Activated CD8-positive, alpha-beta memory T cell treated with anti-CD3 and anti-CD28 coated beads, Interleukin-2, amount 10 ng/mL, durations not matched to agents 7 days and 5 days (primary cell): Measurements from ENCODE around the gene ATP2A3. TPM values are rescaled to one million over a fixed set of nuclear protein-coding genes. Genes with fewer than 3 reads are reported as not detected.
A peak's percentile ranks its signal among the peaks of the same experiment; 100 is the strongest.

Source experiments
- ATAC-seq: fragments of 150-1000 bp; cut with Tn5 transposase; one replicate; pipeline ENCODE4 v1.10.0; 2021; ENCODE audit warnings: moderate library complexity
- CTCF ChIA-PET: fragments of 350-600 bp; sonication (Branson Sonifier 250); formaldehyde crosslinking; loops from one replicate; lab custom pipeline; 2021; ENCODE audit warnings: antibody characterized with exemption; lab: Charles Lee
- DNase-seq: peaks from one replicate; pipeline ENCODE4 v3.0.0-alpha.2; 2020
- H3K27ac Mint-ChIP-seq: one replicate; pipeline ENCODE4 v1.8.0; 2021; ENCODE audit warnings: mild to moderate bottlenecking, mixed read lengths
- H3K27me3 Mint-ChIP-seq: one replicate; pipeline ENCODE4 v1.8.0; 2021; ENCODE audit warnings: mixed read lengths
- H3K36me3 Mint-ChIP-seq: one replicate; pipeline ENCODE4 v1.8.0; 2021; ENCODE audit warnings: mild to moderate bottlenecking, mixed read lengths
- H3K4me1 Mint-ChIP-seq: one replicate; pipeline ENCODE4 v1.8.0; 2021; ENCODE audit warnings: mixed read lengths
- H3K4me3 Mint-ChIP-seq: one replicate; pipeline ENCODE4 v1.8.0; 2021; ENCODE audit warnings: mild to moderate bottlenecking, moderate library complexity, mixed read lengths
- H3K9me3 Mint-ChIP-seq: one replicate; pipeline ENCODE4 v1.8.0; 2022; ENCODE audit warnings: low read depth, mixed read lengths
- total RNA-seq, 2 experiments: library from RNA; stranded (reverse); gene quantifications; one replicate each; pipeline ENCODE4 v1.2.3, GENCODE V29; 2021

Gene ATP2A3
- total RNA-seq, 2 experiments from 2014 or later = 264 to 377 TPM

DNA sequence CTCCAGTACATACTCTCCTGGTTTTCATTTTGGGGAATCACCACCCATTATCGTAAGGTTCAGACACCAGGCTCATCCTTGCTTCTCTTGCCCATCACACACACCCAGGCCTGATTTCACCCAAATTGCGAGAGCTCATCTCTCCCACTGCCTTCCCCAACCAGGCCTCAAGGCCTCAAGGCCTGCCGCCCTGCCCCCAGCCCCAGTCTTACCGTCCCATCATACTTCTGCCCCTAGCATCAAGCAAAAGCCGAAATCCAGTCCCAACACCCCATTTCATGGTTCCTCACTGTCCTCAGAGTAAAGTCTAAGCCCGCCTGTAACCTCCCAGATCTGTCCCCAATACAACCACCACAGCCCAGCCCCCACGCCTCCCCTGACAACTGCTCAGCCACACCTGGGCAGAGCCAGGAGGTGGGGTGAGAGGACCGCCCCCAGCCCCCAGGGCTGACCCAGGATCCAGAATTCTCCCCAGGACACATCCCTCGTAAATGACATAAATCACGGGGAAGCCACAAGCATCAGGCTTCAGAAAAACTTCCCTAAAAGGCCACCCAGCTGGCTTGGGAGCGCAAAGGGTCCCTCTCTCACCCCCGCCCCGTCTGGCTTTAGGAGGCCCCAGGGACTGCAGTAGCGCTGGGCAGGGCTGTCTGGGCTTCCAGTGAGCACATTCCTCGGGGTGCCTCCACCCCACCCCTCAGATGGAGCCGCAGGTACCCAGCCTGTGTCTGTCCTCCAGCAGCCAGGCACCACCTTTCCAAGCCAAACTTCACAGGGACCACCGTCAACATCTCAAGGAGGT, 38.4 kb downstream of the ATP2A3 start:
- H3K27me3 Mint-ChIP-seq = no peaks in the 10 kb centered on the region
- H3K36me3 Mint-ChIP-seq = peaks cover 17% of the 10 kb centered on the region
- peak overlapping the region; percentile 18 for H3K27ac Mint-ChIP-seq
- no peaks in the 10 kb centered on the region for H3K4me1 Mint-ChIP-seq
- DNase-seq (no peak), ATAC-seq (no peak)
- no peaks in the 10 kb centered on the region for H3K9me3 Mint-ChIP-seq
- no peak overlapping the region for H3K4me3 Mint-ChIP-seq
- CTCF ChIA-PET = interaction anchor here (1.8 kb wide), 1 partner anchor 12 kb away, joined by 5 read pairs; no protein-coding TSS in a partner anchor

DNA sequence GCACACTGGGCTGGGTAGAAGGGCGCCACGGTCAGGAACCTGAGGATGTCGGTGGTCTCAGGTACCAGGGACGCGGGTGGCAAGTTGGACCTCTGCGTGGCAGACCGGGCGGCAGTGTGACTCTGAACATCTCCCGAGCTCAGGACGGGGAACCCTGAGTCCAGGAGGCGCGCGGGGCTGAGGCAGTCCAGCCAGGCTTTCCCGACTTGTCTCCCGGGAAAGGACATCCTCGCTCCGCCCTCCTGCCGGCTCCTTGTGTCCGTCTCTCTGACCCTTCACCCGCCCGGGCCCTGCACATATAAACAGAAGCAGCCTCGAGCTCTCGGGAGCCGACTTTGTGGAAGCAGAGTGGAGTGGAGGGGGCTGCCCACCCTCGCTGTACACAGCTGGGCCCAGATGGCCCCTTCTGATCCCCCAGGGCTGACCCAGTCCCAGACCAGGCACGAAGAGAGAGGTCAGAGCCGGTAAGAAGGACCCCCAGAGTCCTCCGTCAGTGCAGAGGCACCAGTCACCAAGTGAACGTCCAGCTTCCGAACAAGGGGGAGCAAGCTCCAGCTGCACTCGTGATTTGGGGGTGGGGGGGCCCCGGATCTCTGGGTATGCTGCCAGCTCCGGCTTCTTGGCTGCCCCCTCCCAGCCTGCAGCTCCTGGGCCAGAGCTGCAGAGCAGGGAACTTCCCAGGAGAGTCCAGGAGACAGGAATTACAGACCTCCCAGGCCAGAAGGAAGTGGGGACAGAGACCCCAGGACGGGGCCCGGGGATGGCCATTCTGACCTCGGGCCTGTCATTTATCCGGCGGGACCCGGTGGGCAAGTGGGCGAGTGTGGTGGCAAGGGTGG, 39.5 kb downstream of the ATP2A3 start:
- no peak for DNase-seq
- no peak for ATAC-seq
- CTCF ChIA-PET = interaction anchor here (1.8 kb wide), 1 partner anchor 11 kb away, joined by 5 read pairs; no protein-coding TSS in a partner anchor
- peaks cover 15% of the 10 kb centered on the region for H3K36me3 Mint-ChIP-seq
- no peaks in the 10 kb centered on the region for H3K9me3 Mint-ChIP-seq
- H3K4me3 Mint-ChIP-seq = no peak overlapping the region
- no peak overlapping the region for H3K27ac Mint-ChIP-seq
- no peaks in the 10 kb centered on the region for H3K4me1 Mint-ChIP-seq
- H3K27me3 Mint-ChIP-seq = no peaks in the 10 kb centered on the region

DNA sequence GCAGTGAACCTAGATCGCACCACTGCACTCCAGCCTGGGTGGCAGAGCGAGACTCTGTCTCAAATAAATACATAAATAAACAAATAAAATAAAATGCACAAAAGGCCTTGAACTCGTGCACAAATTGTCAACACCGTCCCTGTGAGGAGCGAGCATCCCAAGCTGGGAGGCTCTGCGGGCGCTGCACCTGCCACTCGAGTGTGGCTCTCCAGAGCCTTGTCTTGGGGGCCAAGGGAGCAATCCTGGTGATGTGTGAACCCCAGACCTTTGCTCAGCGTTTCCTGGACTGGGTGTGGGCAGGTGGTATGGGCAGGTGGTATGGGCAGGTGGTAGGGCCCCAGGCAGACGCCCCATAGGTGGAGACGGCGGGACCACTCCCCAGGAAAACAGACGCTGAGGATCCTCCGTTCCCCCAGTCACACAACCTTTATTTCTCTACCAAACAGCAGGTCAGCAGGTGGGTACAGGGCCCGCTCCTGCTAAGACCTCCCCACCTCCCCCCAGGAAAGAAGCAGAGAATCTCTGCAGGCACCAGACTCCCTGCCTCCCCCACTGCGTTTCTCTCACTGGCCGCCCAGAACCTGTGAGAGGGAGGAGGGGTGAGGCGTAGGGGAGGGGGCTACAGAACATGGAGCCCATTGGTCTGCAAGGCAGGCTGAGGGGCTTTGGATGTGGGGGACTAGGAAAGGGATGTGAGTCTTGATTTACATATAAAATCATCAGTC, 40.6 kb downstream of the ATP2A3 start:
- ATAC-seq (no peak), DNase-seq (no peak)
- H3K4me1 Mint-ChIP-seq = no peaks in the 10 kb centered on the region
- CTCF ChIA-PET = interaction anchor here (1.6 kb wide), 1 partner anchor 10 kb away, joined by 9 read pairs; no protein-coding TSS in a partner anchor
- H3K9me3 Mint-ChIP-seq = no peaks in the 10 kb centered on the region
- H3K36me3 Mint-ChIP-seq = peaks cover 10% of the 10 kb centered on the region
- H3K27me3 Mint-ChIP-seq = no peaks in the 10 kb centered on the region
- H3K4me3 Mint-ChIP-seq = no peak overlapping the region
- no peak overlapping the region for H3K27ac Mint-ChIP-seq

DNA sequence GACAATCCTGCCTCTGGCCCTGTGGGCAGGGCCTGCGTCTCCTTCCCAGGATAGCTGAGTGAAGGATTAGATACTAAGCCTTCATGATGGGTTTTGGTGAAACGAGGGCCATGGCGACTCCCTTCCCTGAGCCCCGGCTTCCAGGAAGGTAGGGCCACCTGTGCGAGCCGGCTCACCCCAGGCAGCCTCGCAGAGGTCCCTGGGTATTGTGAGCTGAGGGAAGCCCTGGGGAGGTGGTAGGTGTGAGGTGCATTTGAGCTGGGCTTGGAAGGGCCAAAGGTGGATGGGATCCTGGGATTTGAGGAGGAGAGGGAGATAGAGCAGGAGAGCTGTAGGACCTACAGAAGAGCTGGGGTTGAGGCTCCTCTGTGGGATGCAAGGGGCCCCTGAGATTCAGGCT, 41.5 kb downstream of the ATP2A3 start:
- Mint-ChIP-seq H3K27ac (no peak overlapping the region), H3K27me3 (no peaks in the 10 kb centered on the region), H3K4me1 (no peaks in the 10 kb centered on the region), H3K9me3 (no peaks in the 10 kb centered on the region), H3K4me3 (no peak overlapping the region), H3K36me3 (peaks cover 10% of the 10 kb centered on the region)
- CTCF ChIA-PET = interaction anchor here (1.6 kb wide), 1 partner anchor 9 kb away, joined by 9 read pairs; no protein-coding TSS in a partner anchor
- DNase-seq = no peak
- ATAC-seq = no peak

DNA sequence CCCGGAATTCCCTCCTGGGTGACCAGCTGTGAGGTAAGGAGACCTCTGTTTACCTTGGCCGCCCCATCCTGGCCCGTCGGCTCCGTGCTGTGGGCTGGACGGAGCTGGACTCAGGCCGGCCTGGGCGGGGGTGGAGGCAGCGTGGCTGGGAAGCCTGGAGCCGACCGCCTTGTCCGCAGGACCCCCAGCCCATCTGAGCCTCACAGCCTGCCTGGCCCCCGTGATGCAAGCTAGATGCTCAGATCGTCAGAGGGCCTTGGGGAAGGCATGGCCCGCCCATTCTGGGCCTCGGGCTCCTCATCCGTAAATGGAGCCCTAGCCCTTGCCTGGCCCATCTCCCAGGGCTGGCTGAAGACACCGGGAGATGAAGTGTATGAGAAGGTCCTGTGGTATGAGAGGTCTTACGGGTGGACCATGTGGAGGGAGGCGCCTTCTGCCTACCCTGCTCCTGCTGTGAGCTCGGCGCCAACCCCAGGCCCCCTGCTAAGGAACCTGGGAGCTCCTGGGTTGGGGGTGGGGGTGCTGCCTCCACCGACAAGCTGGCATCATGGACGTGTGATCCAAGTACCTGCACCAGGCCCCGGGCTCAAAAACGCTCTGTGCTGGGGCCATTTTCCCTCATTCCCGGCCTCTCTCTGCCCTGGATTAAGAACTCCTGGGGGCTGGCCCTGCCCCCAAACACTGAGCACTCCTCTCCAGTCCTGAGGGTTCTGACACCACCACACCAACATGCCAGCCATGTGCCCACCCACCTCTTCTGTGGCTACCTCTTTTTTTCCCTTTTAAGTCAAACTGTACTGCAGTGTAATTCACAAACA, 42.5 kb downstream of the ATP2A3 start:
- Mint-ChIP-seq H3K4me1 (peaks cover 5% of the 10 kb centered on the region), H3K27ac (no peak overlapping the region), H3K9me3 (no peaks in the 10 kb centered on the region), H3K36me3 (peaks cover 8% of the 10 kb centered on the region), H3K27me3 (no peaks in the 10 kb centered on the region), H3K4me3 (no peak overlapping the region)
- ATAC-seq = no peak
- DNase-seq = no peak
- CTCF ChIA-PET = interaction anchor here (1.6 kb wide), 1 partner anchor 8 kb away, joined by 9 read pairs; no protein-coding TSS in a partner anchor

DNA sequence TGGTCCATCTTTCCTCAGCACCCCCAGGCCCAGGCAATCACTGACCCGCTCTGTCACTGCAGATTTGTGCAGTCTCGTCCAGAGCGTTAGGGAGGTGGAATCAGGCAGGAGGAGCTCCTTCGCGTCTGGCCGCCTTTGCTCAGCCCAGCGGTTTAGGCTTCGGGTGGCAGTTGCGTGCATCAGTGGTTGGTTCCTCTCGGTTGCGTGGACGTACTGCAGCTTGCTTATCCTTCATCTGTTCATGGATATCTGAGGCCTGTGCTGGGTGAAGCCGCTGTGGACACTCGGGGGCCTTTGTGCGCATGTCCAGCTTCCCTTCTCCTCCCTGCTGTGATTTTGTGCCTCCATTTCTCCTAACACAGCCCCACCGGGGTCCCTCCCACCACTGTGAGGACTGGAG, 43.2 kb downstream of the ATP2A3 start:
- DNase-seq = no peak
- Mint-ChIP-seq H3K27ac (no peak overlapping the region), H3K36me3 (peaks cover 8% of the 10 kb centered on the region), H3K9me3 (no peaks in the 10 kb centered on the region), H3K4me1 (peaks cover 12% of the 10 kb centered on the region), H3K4me3 (no peak overlapping the region), H3K27me3 (no peaks in the 10 kb centered on the region)
- no peak for ATAC-seq
- CTCF ChIA-PET = interaction anchor here (0.6 kb wide), 1 partner anchor 42 kb away, joined by 3 read pairs; no protein-coding TSS in a partner anchor

DNA sequence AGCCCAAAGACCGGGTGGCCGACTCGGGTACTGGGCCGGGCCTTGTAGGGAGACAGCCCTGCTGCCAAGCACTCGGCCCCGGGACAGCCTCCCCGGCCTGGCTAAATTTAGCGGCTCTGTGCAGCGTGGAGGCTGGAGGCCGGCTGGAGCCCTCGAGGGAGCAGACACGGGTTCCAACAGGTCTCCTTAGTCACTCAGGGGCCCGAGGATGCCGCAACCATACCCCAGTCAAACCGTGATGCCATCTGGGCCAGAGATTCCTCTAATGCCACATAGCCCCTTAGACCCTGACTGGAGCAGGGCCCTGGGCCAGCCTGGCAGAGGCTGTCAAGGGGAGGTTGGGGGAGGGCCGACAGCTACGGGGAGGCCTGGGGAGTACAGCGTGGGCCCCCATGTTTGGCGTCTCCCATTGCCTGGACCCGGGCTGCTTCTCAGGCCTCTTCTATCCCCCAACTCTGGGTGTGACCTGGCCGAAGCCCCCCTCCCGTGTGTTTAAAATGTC, 45.1 kb downstream of the ATP2A3 start:
- ATAC-seq = no peak
- Mint-ChIP-seq H3K4me1 (peaks cover 22% of the 10 kb centered on the region), H3K9me3 (no peaks in the 10 kb centered on the region), H3K4me3 (no peak overlapping the region), H3K36me3 (peaks cover 1% of the 10 kb centered on the region), H3K27me3 (no peaks in the 10 kb centered on the region), H3K27ac (no peak overlapping the region)
- no peak for DNase-seq
- CTCF ChIA-PET = interaction anchor here (0.8 kb wide), 1 partner anchor 182 kb away, joined by 4 read pairs; no protein-coding TSS in a partner anchor

DNA sequence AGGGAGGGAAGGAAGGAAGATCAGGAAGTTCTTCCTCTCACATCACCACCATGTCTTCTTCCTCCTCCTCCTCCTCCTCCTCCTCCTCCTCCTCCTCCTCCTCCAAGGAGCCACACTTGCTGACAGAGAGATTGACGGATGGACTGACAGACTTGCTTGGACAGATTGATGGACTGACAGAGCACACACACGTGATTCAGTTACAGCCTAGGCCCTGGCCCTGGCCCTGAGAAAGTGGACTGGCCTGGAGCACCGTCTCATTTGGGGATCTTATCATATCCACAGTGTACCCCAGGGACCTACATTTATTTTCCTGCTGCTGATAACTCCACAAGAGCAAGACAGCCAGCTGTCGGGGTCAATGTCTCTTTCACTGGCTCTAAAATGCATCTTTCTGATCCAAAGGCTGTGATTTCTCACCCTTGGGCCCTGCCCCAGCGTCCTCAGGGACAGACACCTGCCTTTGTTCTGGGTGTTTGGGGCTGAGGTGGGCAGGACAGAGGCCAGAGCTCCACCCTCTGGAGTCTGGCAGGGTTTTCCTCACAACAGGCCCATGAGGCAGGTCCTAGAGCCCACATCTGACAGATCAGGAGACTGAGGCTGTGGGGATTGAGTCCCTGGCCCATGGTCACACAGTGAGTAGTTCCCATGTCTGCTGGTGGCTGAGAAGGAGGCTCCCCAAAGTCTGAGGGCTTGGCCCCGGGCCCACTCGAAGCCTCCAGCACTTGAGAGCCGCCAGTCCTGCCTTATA, 45.7 kb downstream of the ATP2A3 start:
- CTCF ChIA-PET = interaction anchor here (0.8 to 8.0 kb wide), 3 partner anchors 72 to 181 kb away, joined by 3 to 125 read pairs (median 4); partner anchors contain the start of gene NCBP3
- H3K27ac Mint-ChIP-seq = no peak overlapping the region

DNA sequence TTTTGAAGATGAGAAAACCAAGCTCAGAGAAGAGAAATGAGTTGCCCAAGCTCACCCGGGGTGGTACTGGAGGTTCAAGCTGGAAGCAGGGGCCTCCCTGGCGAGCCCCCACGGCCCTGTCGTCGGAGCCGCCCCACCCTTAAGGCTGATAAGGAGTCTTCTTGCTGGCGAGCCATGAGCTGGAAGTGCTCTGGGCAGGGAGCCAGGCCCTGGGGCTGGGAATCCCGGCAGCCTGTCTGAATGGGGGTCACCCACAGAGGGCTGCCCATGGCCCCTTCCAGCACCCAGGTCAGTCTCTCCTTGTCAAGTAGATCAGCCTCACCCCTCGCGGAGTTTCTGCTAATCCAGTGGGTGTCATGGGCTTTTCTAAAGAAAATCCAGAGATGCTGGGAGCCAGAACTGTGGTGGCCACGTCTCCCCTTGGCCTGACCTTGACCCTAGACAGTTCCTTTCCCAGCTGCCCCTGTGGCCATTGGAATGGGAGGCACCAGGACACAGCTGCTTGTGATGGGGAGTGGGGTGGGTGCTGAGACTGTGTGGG, 46.8 kb downstream of the ATP2A3 start:
- CTCF ChIA-PET = interaction anchor here (1.1 to 8.0 kb wide), 5 partner anchors 23 to 179 kb away, joined by 3 to 125 read pairs (median 3); partner anchors contain the start of gene NCBP3

More for the DNA sequence above, 45.7 kb downstream of the ATP2A3 start:
- ATAC-seq = no peak
- H3K4me3 Mint-ChIP-seq = no peak overlapping the region
- DNase-seq = no peak
- no peaks in the 10 kb centered on the region for H3K36me3 Mint-ChIP-seq
- peaks cover 28% of the 10 kb centered on the region for H3K4me1 Mint-ChIP-seq
- no peaks in the 10 kb centered on the region for H3K9me3 Mint-ChIP-seq
- peaks cover 2% of the 10 kb centered on the region for H3K27me3 Mint-ChIP-seq

DNA sequence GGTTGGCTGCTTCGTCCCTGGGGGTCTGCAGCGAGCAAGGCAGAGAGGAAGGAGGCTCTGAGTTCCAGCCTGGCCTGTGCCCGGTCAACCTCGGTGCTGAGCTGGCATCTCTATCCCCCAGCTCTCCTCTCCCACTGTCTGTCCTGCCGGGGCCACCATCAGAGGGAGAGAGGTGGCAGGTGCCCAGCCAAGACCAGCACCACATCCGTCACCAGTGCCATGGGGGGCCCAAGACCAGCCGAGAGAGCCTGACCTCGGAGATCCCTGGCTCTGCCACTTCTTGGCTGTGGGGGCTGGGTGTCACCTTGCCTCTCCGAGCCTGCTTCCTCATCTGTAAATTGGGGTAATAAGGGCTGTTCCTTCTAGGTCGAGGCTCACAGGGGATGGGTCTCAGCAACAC, 47.4 kb downstream of the ATP2A3 start:
- H3K27me3 Mint-ChIP-seq = peaks cover 5% of the 10 kb centered on the region
- H3K27ac Mint-ChIP-seq = peak overlapping the region; percentile 61
- DNase-seq (no peak), ATAC-seq (peak; percentile 3)
- H3K4me3 Mint-ChIP-seq = no peak overlapping the region
- CTCF ChIA-PET = interaction anchor here (0.8 to 8.0 kb wide), 8 partner anchors 22 to 179 kb away, joined by 3 to 125 read pairs (median 4); partner anchors contain the start of gene NCBP3
- H3K9me3 Mint-ChIP-seq = no peaks in the 10 kb centered on the region
- peaks cover 30% of the 10 kb centered on the region for H3K4me1 Mint-ChIP-seq
- H3K36me3 Mint-ChIP-seq = no peaks in the 10 kb centered on the region

More for the DNA sequence above, 46.8 kb downstream of the ATP2A3 start:
- Mint-ChIP-seq H3K4me1 (peaks cover 29% of the 10 kb centered on the region), H3K27me3 (peaks cover 4% of the 10 kb centered on the region), H3K4me3 (no peak overlapping the region), H3K27ac (no peak overlapping the region), H3K9me3 (no peaks in the 10 kb centered on the region), H3K36me3 (no peaks in the 10 kb centered on the region)
- ATAC-seq (no peak), DNase-seq (no peak)
